ENCODE data around the gene PTPRN2.

Gene PTPRN2

GRCh38 chr7:157560258-157560654 lies 1027.4 kb downstream of the PTPRN2 start:
- no peak for DNase-seq (ENCODE audit: low read depth in 2 of 2)

- no peak for DNase-seq (ENCODE audit: low read depth in 2 of 2)
These were observed 1027.9 kb downstream of the PTPRN2 start for GRCh38 chr7:157559596-157560257.

GRCh38 chr7:157558875-157559595 lies 1028.6 kb downstream of the PTPRN2 start:
- no peak for DNase-seq (ENCODE audit: low read depth in 2 of 2)

GRCh38 chr7:157558516-157558874 lies 1029.1 kb downstream of the PTPRN2 start:
- no peak for DNase-seq (ENCODE audit: low read depth in 2 of 2)

GRCh38 chr7:157558061-157558460 lies 1029.6 kb downstream of the PTPRN2 start:
- no peak for DNase-seq (ENCODE audit: low read depth in 2 of 2)

DNA sequence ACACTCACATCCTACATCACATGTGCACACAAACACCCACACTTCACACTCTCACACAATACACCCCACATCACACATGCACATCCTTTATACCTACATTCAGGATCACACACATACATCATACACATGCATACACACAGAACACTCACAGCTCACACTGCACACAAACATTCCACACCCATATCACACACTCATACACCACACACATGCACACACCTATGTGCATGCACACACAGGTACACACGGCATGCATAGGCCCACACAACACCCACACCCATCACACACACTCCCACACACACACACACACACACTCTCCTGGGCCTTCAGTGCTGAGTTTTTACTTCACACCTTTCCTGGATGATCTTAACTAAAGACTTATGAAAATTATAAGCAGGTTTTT lies 1030.4 kb downstream of the PTPRN2 start:
- no peak for DNase-seq (ENCODE audit: low read depth in 2 of 2)

GRCh38 chr7:157556642-157556944 lies 1031.0 kb downstream of the PTPRN2 start:
- DNase-seq (ENCODE audit: low read depth in 2 of 2), result no peak

- no peak for DNase-seq (ENCODE audit: low read depth in 2 of 2)
These were observed 1031.5 kb downstream of the PTPRN2 start for GRCh38 chr7:157555944-157556641.

DNA sequence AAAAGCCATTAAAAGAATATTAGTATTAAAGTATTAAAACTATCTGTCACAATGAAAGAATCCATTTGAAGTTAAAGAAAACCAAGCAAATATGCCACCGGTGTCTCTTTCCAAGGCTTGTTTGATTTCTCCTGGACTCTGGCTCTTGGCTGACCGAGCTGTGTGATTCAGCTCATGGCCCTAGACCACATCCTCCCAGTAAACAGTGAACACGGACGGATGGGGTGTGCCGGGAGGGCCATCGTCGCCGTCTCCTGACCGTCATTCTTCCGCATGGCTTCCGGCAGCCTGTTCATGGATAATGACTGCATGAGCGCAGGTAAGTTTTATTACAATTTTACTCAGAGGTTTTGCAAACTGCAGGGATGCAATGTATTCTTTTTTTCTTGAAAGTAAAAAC lies 1032.3 kb downstream of the PTPRN2 start:
- no peak for DNase-seq (ENCODE audit: low read depth in 2 of 2)

DNA sequence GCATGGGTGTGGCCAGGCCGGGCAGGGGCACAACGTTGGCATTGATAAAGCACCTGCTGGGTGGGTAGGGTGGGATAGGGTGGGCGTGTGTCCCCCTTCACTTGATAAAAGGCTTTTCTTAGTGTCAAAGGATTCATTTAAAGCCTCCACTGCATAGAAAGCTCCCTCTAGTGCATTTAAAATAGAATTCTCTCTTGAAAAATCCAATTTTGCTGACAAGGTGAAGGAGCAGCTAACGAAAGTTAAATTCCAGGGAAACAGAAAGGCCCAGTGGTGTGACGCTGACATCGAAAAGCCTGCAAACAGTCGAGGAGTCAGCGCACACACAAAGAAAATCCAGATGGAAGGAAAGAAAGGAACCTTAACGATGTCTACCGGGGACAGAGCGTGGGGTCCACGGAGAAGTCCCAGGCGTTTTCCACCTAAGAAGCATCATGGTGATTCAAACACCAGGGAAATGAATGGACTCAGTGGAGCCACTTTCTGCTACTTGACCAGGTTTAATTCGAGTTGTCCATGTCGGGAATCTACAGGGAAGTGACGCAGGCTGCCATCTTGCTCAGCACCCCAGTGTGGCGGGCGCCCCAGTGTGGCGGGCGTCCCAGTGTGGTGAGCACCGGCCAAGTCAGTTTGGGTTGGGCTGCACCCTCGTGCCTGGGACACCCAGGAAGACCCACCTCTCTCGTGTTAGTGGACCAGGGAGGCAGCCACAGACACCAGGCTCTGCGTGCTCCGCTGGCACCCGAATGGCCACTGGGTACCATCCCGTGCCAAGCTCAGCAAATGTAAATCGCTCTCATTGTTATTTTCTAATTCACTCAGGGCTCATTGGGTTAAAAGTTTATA lies 1033.0 kb downstream of the PTPRN2 start:
- DNase-seq (ENCODE audit: low read depth in 2 of 2), result no peak

- no peak for DNase-seq (ENCODE audit: low read depth in 2 of 2)
These were observed 1034.4 kb downstream of the PTPRN2 start for GRCh38 chr7:157553256-157553655.

GRCh38 chr7:157552295-157552993 lies 1035.2 kb downstream of the PTPRN2 start:
- no peak for DNase-seq (ENCODE audit: low read depth in 2 of 2)

DNA sequence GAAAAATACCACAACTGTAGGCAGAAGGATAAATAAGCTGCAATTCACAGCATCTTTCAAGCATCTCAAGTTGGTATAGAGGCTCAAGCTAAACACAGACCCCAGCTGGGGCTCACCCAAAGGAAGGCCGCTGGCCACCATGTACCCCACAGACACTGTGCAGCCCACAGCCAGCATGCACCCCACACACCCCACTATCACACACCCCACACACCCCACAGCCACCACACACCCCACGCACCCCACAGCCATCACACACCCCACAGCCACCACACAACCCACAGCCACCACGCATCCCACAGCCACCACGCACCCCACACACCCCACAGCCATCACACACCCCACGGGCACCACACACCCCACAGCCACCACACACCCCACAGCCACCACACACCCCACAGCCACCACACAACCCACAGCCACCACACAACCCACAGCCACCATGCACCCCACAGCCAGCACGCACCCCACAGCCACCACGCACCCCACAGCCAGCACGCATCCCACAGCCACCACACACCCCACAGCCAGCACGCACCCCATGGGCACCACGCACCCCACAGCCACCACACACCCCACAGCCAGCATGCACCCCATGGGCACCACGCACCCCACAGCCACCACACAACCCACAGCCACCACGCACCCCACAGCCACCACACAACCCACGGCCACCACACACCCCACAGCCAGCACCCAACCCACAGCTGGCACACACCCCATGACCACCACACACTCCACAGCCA lies 1036.1 kb downstream of the PTPRN2 start:
- DNase-seq (ENCODE audit: low read depth in 2 of 2), result no peak

GRCh38 chr7:157550300-157551275 lies 1037.0 kb downstream of the PTPRN2 start:
- DNase-seq (ENCODE audit: low read depth in 2 of 2), result no peak

DNA sequence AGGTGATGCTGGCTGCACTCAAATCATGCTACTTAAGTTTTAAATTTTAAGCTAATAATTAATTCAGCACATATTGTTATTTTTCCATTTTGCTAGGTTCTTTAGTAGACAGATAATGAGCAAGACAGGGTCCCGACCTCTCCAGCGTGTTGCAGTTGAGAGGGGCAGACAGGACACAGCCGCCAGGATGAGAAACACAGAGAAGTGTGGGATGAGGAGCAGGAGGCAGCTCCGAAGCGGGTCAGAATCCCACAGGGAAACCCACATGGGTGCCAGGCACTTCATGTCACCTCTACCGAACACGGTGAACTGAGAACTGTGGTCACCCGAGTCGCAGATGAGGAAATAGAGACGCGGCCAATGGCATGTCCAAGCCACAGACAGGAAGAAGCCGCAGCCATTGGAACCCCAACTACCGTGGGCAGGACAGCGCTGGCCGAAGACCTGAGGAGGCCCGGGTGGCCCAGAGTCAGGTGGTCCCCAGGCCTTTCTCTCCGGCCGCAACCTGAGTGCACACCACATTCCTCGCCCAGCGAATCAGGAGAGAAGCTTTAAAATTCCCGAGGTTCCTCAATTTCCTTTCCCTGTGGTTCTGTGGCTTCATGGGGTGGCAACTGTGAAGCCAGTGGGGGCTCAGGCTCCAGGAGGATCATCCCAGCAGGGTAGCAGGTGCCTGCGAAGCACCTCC lies 1037.9 kb downstream of the PTPRN2 start:
- no peak for DNase-seq (ENCODE audit: low read depth in 2 of 2)

DNA sequence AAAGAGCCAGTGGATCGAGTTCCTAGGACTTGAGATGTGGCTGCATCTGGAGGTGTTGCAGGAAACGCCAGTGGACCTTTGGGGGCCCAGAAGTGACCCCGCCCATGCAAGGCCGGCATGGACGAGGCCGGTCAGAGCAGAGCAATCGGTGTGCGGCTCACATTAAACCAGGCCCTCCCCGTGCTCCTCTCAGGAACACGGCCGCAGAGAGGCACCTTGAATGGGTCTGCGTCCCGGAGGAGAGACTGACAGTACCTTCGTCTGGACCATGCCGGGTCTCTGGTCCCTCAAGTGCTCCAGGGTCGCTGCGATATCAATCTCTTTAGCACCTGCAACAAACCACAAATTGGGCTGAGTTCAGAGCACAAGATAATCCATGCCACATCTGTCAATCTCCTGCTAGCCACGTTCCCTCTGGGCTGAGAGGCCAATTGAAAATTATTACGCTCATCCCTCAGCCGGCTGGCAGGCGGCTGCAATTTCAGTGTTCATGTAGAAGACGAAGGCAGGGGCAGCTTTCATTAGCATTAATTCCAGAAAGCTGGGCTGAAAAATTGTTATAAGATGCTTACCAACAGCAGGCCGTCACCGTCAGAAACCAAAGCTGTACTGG lies 1038.8 kb downstream of the PTPRN2 start:
- DNase-seq (ENCODE audit: low read depth in 2 of 2), result no peak

DNA sequence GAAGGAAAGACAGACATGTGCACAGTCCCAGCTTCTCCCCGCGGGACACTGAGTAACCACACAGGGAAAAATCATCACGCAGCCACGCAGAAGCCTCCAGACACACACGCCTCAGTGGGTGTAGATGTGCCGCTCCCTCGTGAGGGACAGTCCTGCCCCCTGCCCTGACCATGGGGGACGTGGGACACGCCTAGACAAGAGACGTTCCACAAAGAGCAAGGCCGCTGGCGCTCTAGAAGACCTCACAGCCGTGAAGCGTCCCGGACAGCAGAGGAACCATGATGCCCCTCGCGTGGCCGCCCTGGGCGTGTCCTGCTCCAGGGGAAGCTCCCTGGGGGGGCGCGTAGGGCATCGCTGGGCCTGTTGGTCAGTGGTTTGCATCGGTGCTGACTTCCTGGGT lies 1040.0 kb downstream of the PTPRN2 start:
- no peak for DNase-seq (ENCODE audit: low read depth in 2 of 2)

GRCh38 chr7:157547102-157547501 lies 1040.5 kb downstream of the PTPRN2 start:
- DNase-seq (ENCODE audit: low read depth in 2 of 2), result no peak

GRCh38 chr7:157545681-157546060 lies 1042.0 kb downstream of the PTPRN2 start:
- no peak for DNase-seq (ENCODE audit: low read depth in 2 of 2)
